PC-3 (cell line): Measurements from ENCODE around the gene ARHGDIG.

Experiments used
- CTCF ChIP-seq: fragments of 300-600 bp; sonication (generic); conservative IDR thresholded peaks from 2 replicates; pipeline ENCODE4 v1.5.1; 2017; ENCODE audit warnings: antibody characterized with exemption, low read depth, mild to moderate bottlenecking, low read length
- EZH2 ChIP-seq: fragments of 300-600 bp; sonication (generic); IDR thresholded peaks from one replicate; pipeline ENCODE4 v1.6.1; 2017; ENCODE audit warnings: antibody characterized with exemption, mild to moderate bottlenecking, low read length; ENCODE audit not compliant: unreplicated experiment
- EZH2phosphoT487 ChIP-seq: fragments of 300-600 bp; sonication (generic); IDR thresholded peaks from 2 replicates; pipeline ENCODE4 v1.6.1; 2018; ENCODE audit warnings: mild to moderate bottlenecking, antibody characterized with exemption, low read length, borderline replicate concordance

- TF ChIP-seq CTCF = no peak
- TF ChIP-seq EZH2 = no peak
- TF ChIP-seq EZH2phosphoT487 = no peak
Observed at GRCh38 chr16:275786-276232, 4.6 kb upstream of the ARHGDIG start, which contains the start of gene RGS11.
